HG03060 (cell line): Measurements from ENCODE around the gene ZNF679.
"Not testable (repeated sequence)": the region's sequence is repeated elsewhere in the genome, so short reads cannot be mapped to it uniquely, and the experiment has no call there.

Experiments
- ATAC-seq: cut with Tn5 transposase; IDR thresholded peaks from one replicate; pipeline ENCODE4 v1.9.1; 2021; ENCODE audit warnings: low read depth, moderate number of reproducible peaks; ENCODE audit not compliant: unreplicated experiment

Gene ZNF679

DNA sequence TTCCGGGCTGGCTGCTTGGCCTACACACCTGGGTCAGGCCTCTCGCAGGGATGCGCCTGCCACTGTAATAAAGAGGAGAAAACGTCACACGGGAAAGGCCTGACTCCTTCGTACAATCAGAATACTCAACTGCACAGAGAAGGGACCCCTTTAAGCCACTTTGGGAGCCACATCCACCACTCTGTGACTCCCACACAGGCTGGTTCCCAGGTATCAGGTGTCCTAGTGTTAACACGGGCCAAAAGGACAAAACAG lies 79.7 kb downstream of the ZNF679 start:
- no peak for ATAC-seq

DNA sequence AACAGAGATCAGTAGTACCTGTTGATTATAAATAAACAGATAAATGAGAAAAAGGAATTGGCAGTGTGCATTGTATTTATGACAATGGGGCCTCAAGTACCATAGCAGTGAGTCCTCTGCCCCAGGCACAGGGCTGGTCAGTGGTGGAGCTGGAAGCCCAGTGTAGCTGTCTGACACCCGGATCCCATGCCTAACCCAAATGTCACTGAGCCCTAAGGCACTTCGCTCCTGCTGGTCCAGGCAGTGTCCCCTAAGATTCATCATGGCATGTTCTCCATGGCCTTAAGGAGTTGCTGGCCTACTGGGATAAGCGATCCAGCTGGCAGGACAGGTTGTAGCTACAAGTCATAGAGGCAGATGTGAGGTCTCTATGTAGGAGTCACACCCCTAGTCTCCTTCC lies 82.2 kb downstream of the ZNF679 start:
- ATAC-seq: no peak

DNA sequence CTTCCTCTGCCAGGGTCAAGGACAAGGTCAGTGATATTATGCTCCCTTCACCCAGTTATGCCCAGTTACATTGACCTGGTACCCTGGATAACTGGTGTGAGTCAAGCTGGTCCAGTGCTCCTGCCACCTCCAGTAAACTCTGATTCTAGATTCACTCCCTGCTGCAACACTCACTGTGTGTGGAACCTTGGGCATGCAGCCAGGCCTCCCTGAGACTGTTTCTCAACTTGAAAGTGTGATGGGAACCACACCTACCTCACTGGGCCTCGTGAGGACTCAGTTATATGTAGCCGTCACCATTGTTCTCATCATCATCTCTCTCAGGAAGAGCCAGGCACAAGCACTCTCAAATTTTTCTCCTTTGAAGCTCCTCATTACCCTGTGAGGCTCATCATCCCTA lies 84.6 kb downstream of the ZNF679 start:
- no peak for ATAC-seq

DNA sequence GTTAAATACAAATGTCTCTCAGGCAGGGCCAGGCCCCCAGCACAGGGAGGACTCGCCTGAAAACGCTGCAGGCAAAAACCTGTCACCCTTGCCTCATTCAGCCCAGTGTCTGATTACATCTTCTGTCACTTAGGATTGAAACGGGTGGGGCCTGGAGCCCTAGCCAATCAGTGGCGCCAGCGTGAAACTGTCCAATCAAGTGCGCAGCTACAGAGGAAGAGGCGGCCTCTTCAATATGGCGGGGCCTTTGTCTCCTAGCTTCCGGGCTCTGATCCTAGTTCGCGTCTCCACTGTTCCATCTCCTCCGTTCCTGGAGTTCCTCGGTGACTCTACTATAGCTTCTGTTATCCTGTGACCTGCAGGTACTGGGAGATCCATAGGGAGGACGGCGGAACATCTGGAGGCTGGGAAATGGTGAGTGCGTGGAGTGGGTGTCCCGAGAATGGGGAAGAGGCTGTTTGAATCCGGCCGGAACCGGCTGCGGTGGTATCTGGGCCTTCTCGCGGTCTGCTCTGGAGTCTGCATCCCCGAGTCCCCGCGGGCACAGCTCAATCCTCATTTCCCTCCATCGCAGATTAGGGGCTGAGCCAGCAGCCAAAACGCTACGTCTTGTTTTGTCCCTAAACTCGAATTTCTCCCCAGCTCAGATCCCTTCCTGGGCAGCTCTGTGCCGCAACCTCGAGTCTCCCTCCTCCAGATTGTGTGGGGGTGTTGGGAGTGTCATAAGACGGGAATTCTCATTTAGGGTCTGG lies 85.6 kb downstream of the ZNF679 start, which contains the start of gene ZNF736:
Gene ZNF736, plus strand, starts transcription at position 222 of the 752 bp plus-strand sequence. Its CDS starts 190 bp downstream, at position 412.
- peak; percentile 100 for ATAC-seq

DNA sequence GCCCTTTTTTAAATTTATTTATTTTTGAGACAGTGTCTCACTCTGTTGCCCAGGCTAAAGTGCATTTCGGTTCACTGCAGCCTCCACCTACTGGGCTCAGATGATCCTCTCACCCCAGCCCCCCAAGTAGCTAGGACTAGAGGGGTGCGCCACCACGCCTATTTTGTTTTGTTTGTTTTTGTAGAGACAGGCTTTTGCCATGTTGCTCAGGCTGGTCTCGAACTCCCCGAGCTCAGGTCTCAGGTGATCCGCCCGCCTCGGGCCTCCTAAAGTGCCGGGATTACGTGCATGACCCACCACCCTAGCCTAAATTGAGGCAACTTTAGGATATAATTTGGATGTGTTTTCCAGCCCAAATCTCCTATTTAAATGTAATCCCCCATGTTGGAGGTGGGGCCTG lies 86.3 kb downstream of the ZNF679 start:
- no peak for ATAC-seq

DNA sequence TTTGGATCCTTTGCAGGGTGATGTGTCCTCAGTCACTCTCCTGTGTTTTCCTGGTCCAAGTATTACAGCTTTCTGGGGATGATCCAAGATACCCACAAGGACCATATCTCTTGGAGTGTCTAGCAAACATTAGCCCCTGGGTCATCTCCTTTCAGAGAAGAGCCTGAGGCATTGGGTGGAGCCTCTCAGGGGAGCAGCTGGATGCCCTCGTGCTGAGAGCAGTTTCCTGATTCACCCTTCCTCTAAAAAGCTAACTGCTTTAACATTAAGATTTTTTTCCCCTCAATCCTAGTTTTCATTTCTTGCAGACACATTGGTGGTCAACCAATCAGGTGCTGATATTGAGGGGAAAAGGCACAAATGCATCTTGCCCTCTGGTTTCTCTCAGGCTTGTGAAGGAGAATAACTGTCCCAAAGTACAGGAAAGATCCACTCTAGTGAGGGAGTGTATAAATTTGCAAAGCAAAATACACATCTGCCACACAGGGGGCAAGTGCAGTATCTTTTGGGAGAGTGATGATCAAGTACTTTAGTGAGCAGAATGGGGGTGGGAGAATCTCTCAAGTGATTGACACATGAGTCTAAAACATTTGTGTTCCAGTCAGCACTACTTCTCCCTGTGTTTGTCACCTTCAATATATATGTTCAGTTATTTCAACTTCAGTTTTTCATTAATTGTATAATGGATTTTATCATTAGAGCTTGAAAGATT lies 87.9 kb downstream of the ZNF679 start:
- not testable (repeated sequence) for ATAC-seq
